Measurements from ENCODE around the gene NFASC. TPM values are rescaled to one million over a fixed set of nuclear protein-coding genes. Genes with fewer than 3 reads are reported as not detected.
A peak's percentile ranks its signal among the peaks of the same experiment; 100 is the strongest.

The NFASC gene
- total RNA-seq, 4 donors from 2014 or later = 7.9 to 68.7 (median 32.7) TPM

- peak overlapping the region in 1 of 2 donors; percentile 87 for H3K27ac ChIP-seq
- TF ChIP-seq POLR2A (IDR thresholded peaks at IDR 0.05) (no peak), CTCF (IDR thresholded peaks at IDR 0.05) (no peak)
- H3K36me3 ChIP-seq = no peaks in the 10 kb centered on the region
- peaks cover 0 to 10% of the 10 kb centered on the region in 2 donors for H3K4me1 ChIP-seq
- intact Hi-C loops (cut with DNase I; ENCODE audit: low total_unique reads) = no loop called here
- no peaks in the 10 kb centered on the region for H3K9me3 ChIP-seq
- DNase-seq = no peak
- no peak overlapping the region for H3K4me3 ChIP-seq
- no peaks in the 10 kb centered on the region for H3K27me3 ChIP-seq
Observed at GRCh38 chr1:204882479-204882878, 11.8 kb downstream of the NFASC start.

GRCh38 chr1:204883405-204883804, 12.7 kb downstream of the NFASC start:
- TF ChIP-seq POLR2A (IDR thresholded peaks at IDR 0.05) (no peak), CTCF (IDR thresholded peaks at IDR 0.05) (no peak)
- Histone ChIP-seq H3K9me3 (no peaks in the 10 kb centered on the region), H3K4me1 (peaks cover 0 to 10% of the 10 kb centered on the region in 2 donors), H3K36me3 (no peaks in the 10 kb centered on the region), H3K27ac (peak overlapping the region in 1 of 2 donors; percentile 87), H3K27me3 (no peaks in the 10 kb centered on the region), H3K4me3 (no peak overlapping the region)
- no peak for DNase-seq
- intact Hi-C loops (cut with DNase I; ENCODE audit: low total_unique reads) = no loop called here

GRCh38 chr1:204885288-204885711, 14.6 kb downstream of the NFASC start:
- peak overlapping the region in 1 of 2 donors; percentile 15 for H3K4me3 ChIP-seq
- intact Hi-C loops (cut with DNase I; ENCODE audit: low total_unique reads) = no loop called here

GRCh38 chr1:204885790-204886189, 15.1 kb downstream of the NFASC start:
- TF ChIP-seq POLR2A (IDR thresholded peaks at IDR 0.05) (no peak), CTCF (IDR thresholded peaks at IDR 0.05) (peak in 1 of 4 experiments; percentile 4)
- intact Hi-C loops (cut with DNase I; ENCODE audit: low total_unique reads) = no loop called here
- H3K4me3 ChIP-seq = peak overlapping the region in 1 of 2 donors; percentile 15
- H3K36me3 ChIP-seq = no peaks in the 10 kb centered on the region
- H3K4me1 ChIP-seq = peaks cover 0 to 5% of the 10 kb centered on the region in 2 donors
- H3K9me3 ChIP-seq = no peaks in the 10 kb centered on the region
- H3K27me3 ChIP-seq = no peaks in the 10 kb centered on the region
- peak overlapping the region; percentile 46 to 87 for H3K27ac ChIP-seq
- DNase-seq = no peak

More at GRCh38 chr1:204885288-204885711, 14.6 kb downstream of the NFASC start:
- peak; percentile 39 to 49 for DNase-seq
- H3K27me3 ChIP-seq = no peaks in the 10 kb centered on the region
- no peaks in the 10 kb centered on the region for H3K9me3 ChIP-seq
- peak overlapping the region; percentile 46 to 87 for H3K27ac ChIP-seq
- TF ChIP-seq CTCF (IDR thresholded peaks at IDR 0.05) (no peak), POLR2A (IDR thresholded peaks at IDR 0.05) (no peak)
- H3K4me1 ChIP-seq = peaks cover 0 to 6% of the 10 kb centered on the region in 2 donors
- H3K36me3 ChIP-seq = no peaks in the 10 kb centered on the region

- intact Hi-C loops (cut with DNase I; ENCODE audit: low total_unique reads) = no loop called here
- Histone ChIP-seq H3K9me3 (no peaks in the 10 kb centered on the region), H3K4me3 (no peak overlapping the region), H3K4me1 (no peaks in the 10 kb centered on the region), H3K27ac (peak overlapping the region in 1 of 2 donors; percentile 87), H3K36me3 (no peaks in the 10 kb centered on the region), H3K27me3 (no peaks in the 10 kb centered on the region)
- DNase-seq = no peak
- TF ChIP-seq POLR2A (IDR thresholded peaks at IDR 0.05) = no peak
- TF ChIP-seq CTCF (IDR thresholded peaks at IDR 0.05) = no peak
Observed at GRCh38 chr1:204887846-204888245, 17.2 kb downstream of the NFASC start.
